GM19193 (cell line): Measurements from ENCODE around the gene CREB3.

Experiments used
- POLR2A ChIP-seq: IDR thresholded peaks from 4 replicates; pipeline ENCODE4 v1.6.1; 2011; ENCODE audit not compliant: insufficient read depth, insufficient read length; ENCODE audit errors: extremely low read depth

The CREB3 gene, protein sequence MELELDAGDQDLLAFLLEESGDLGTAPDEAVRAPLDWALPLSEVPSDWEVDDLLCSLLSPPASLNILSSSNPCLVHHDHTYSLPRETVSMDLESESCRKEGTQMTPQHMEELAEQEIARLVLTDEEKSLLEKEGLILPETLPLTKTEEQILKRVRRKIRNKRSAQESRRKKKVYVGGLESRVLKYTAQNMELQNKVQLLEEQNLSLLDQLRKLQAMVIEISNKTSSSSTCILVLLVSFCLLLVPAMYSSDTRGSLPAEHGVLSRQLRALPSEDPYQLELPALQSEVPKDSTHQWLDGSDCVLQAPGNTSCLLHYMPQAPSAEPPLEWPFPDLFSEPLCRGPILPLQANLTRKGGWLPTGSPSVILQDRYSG

GRCh38 chr9:35732185-35732799, at the start of gene CREB3, which contains the start of gene TLN1:
Gene CREB3, plus strand, starts transcription at chr9:35732666. Its CDS starts 107 bp downstream, at chr9:35732773.
Gene TLN1, minus strand, starts transcription at chr9:35732195. Its CDS starts 6,501 bp downstream, at chr9:35725694.
- peak; percentile 86 for TF ChIP-seq POLR2A

- no peak for TF ChIP-seq POLR2A
Measured at GRCh38 chr9:35683323-35683722, 49.1 kb upstream of the CREB3 start.

GRCh38 chr9:35684921-35685320, 47.5 kb upstream of the CREB3 start:
- no peak for TF ChIP-seq POLR2A

DNA sequence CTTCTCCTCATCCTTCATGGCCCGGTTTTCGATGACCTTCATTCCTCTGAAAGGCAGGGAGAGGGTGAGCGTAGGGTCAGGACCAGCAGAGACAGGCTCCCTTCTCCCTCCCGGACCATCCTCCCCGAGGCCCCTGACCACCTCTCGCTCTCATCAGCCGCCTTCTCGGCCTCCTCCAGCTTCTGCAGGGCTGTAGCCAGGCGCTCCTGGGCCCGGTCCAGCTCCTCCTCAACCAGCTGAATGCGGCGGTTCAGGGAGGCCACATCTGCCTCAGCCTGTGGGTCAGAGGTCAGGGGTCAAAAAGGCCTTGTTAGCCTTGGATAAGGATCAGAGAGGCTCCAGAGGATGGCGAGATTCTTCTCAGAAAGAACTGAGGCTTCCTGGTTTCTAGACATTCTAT, 47.0 kb upstream of the CREB3 start:
- no peak for TF ChIP-seq POLR2A

DNA sequence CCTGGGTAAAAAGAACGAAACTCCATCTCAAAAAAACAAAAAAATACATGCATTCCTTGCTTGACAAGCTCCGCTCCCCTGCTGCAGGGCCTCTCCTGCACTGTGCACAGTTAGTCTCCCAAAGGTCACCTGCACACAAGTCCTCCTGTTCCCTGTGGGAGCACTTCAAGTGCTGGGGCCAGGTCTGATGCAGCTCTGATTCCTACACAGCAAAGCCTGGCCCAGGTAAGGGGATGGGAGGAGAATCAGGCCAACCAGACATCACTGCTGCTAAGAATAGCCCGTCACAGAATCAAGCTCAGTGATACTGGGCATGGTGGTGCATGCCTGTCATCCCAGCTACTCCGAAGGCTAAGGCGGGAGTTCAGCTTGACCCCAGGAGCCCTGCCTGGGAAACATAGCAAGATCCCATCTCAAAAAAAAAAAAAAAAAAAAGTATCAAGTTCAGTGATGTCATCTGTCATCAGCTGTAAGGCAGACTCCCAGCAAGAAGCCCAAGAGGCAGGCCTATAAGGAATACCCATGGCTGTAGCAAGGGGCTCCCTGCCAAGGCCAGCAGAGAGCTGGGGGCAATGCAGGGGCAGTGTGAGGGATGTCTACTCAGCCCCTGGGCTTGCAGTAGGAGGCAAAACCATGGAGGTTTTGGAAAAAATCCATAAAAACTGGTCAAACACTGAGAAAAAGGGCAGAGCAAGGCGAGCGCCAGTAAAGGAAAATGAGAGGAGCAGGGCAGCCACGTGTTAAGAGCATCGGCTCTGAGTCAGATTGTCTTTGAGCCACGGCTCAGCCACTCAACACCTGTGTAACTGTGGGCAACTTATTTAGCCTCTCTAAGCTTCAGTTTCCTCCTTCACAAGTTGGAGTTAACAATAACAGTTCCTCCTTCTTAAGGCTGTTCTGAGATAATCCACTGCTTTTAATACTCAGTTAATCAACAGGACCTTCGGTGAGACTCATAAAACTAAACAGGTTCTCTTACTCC, 46.0 kb upstream of the CREB3 start:
- no peak for TF ChIP-seq POLR2A

- no peak for TF ChIP-seq POLR2A
Measured at GRCh38 chr9:35687306-35687705, 45.2 kb upstream of the CREB3 start.

DNA sequence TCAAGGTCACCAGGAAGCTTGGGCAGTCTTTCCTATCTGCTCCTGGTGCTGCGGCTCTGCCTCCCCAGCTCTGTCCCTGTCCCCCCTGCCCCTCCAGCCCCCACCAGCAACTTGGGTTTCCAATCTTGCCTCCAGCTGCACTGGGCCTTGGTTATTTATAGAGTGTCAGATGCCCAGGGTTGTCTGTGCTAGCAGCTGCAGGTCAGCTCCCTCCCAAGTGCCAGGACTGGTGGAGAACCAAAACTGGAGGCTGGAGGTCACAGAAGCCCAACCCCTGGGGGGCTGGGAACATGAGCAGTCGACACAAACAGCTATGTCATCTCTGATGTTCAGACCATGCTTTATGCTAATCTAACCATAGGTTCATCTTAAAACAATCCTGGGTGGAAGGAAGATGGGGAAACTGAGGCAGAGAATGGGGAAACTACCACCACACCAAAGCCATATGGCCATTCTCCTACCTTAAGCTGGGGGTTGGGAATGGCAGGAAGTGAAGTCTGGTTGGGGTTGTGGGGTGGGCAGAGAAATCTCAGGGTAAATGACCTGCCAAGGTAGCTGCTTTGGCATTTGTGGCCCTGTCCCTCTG, 44.4 kb upstream of the CREB3 start:
- TF ChIP-seq POLR2A, result no peak

DNA sequence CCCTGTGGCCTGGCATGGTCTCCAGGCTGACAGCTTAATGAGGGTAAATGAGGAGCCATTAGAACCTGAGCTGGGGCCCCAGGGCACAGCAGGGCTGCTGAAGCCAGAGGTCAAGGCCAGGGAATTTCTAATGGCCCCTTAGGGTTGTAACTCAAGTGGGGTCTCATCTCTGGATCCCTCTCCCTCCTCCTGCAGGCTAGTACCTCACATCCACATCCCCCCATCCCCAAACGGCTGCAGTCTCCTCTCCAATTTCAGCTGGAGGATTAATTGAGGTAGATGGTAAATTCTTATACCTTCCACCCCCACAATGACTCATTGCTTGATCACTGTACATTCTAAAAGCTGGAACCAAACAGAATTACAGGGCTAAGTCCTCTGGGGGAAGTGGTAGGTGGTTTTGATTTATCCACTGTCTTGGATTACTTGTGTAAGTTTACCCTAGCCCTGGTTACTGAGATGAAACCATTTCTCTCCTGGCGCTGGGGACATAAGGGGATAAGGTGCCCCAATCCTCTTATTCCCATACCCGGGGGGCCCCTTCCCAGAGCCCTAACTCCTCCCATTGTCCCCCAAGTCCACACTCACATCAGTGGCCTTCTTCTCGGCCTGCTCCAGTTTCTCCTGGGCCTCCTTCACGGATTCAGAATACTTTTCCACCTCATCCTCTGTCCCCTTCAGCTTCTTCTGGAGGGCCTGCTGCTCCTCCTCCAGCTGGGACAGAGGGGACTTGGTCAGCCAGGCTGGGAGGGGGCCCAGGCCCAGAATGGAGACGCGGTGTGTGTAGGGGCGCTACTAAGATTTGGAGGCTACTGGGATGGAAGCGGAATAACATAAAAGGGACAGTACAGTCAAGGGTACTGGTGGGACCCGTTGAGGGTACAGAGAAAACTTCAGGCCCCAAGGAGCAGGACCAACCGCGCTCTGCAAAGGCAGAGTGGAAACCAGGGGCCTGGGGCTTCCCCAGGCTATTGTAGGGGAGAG, 43.6 kb upstream of the CREB3 start:
- no peak for TF ChIP-seq POLR2A

GRCh38 chr9:35689542-35690293, 42.7 kb upstream of the CREB3 start, which contains the start of gene TPM2:
Gene TPM2, minus strand, starts transcription at chr9:35689925. Its CDS starts 108 bp downstream, at chr9:35689817.
- TF ChIP-seq POLR2A, result peak; percentile 59

DNA sequence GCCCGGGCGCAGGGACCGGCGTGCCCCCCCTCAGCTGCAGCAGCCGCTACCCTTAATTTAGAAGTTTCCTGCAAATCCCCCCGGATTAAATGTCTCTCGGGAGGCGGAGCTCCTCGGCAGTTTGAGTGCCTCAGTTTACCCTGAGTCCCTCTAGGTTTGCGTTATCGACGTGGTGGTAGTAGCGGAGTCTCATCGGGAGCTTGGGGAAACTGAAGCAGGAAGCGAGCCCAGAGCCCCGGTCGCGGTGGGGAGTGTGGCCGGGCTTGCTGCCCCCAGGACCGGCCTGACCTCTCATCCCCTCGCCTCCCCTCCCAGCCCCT, 42.2 kb upstream of the CREB3 start:
- no peak for TF ChIP-seq POLR2A

DNA sequence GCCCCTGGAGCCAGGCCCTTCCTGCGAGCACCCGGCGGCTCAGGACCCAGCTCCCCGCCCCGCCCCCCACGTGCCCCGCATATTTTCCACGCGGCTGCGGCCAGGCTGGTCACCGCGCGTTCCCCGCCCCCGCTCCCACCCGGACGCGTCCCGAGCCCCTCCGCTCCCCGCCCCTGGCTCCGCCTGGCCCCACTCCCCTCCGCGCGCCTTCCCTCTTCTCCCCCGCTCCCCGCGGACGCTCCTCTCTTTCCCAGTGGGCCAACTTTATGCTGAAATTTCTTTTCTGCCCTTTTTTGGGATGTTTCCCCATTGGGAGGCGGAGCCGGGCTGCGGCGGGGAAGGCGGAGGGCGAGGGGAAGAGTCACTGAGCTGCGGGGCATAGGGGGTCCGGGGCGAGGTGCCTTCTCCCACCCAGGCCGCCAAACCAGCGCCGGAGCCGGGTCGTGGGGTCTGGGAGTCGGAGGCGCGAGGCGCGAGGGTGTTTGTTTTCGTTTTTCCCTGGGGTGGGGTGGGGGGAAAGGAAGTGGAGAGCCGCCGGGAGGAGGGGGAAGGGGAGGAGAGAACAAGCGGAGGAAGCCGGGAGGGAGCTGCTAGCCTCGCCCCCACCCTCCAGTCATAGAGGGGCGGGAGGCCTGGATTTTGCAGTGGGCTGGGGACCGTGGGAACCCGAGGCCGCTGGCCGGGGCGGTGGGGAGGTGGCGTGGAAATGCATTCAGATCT, 41.7 kb upstream of the CREB3 start:
- TF ChIP-seq POLR2A, result no peak

DNA sequence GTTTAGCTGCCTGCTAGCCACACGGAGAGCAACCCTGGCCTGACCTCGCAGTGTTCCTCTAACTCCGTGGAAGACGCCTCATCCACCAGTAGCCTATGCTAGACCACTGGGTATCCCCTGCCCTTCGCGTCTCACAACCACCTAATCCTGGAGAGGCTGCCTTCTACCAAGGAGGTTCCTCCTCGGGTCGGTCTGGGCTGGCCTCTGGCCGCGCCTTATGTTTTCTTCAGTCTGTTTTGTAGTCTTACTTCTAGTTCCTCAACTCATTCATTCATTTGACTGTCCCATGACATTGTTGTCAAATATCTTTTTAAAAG, 41.2 kb upstream of the CREB3 start:
- no peak for TF ChIP-seq POLR2A
